Mucosa of descending colon (tissue), 3 donors: ENCODE measurements around the gene CDCP1. TPM values are rescaled to one million over a fixed set of nuclear protein-coding genes. Genes with fewer than 3 reads are reported as not detected.

ENCODE experiments used
- ATAC-seq: fragments of 200-7000 bp; cut with Tn5 transposase; one replicate; pipeline ENCODE4 v1.9.1; 2020; ENCODE audit warnings: mild to moderate bottlenecking, moderate library complexity
- DNase-seq, 3 donors: peaks; one replicate each; pipeline ENCODE4 v3.0.0-alpha.2; 2020
- H3K36me3 ChIP-seq: fragments of 200-600 bp; one replicate; pipeline ENCODE4 v1.8.0; 2021; ENCODE audit warnings: low read depth, mild to moderate bottlenecking
- H3K4me1 ChIP-seq: fragments of 200-600 bp; one replicate; pipeline ENCODE4 v1.8.0; 2021; ENCODE audit warnings: low read depth, mild to moderate bottlenecking
- H3K4me3 ChIP-seq: fragments of 200-600 bp; one replicate; pipeline ENCODE4 v1.8.0; 2021; ENCODE audit warnings: mild to moderate bottlenecking
- H3K9me3 ChIP-seq: fragments of 200-600 bp; one replicate; pipeline ENCODE4 v1.8.0; 2021; ENCODE audit warnings: mild to moderate bottlenecking
- intact Hi-C, 2 donors: fragments of 100-400 bp; cut with DNase I in 1 of 2; cut with micrococcal nuclease in 1 of 2; formaldehyde crosslinking; loops; one replicate each; pipeline versions ENCODE4 v1.11.0 to v1.11.1; 2022; cut with DNase I, micrococcal nuclease
- total RNA-seq, 3 donors: library from RNA; stranded (reverse); fragmentation: NEBNext Ultra II Directional in 2 of 3; extraction: Animal tissue kit (Norgen Biotek cat#: 25700) in 2 of 3; gene quantifications; one replicate each; pipeline versions ENCODE4 v1.2.1 to v1.2.4, GENCODE V29; 2021 to 2023
- TF ChIP-seq, protein P1 (sequence below): fragments of 200-600 bp; IDR thresholded peaks from one replicate; pipeline ENCODE4 v1.8.0; 2022; ENCODE audit warnings: antibody characterized with exemption, mild to moderate bottlenecking
- donor health status: DM: no; HTN: no; CAD: no; lungs with moderate emphysema.
- donor health status: DM: no; HTN: no; CAD: no.
- donor health status: DM: no; HTN: yes; CAD: no.

CDCP1 gene
- total RNA-seq, 3 donors from 2014 or later: 57.6 to 111 (median 87.5) TPM

- H3K36me3 ChIP-seq: no peaks in the 10 kb centered on the region
- TF ChIP-seq, protein P1, sequence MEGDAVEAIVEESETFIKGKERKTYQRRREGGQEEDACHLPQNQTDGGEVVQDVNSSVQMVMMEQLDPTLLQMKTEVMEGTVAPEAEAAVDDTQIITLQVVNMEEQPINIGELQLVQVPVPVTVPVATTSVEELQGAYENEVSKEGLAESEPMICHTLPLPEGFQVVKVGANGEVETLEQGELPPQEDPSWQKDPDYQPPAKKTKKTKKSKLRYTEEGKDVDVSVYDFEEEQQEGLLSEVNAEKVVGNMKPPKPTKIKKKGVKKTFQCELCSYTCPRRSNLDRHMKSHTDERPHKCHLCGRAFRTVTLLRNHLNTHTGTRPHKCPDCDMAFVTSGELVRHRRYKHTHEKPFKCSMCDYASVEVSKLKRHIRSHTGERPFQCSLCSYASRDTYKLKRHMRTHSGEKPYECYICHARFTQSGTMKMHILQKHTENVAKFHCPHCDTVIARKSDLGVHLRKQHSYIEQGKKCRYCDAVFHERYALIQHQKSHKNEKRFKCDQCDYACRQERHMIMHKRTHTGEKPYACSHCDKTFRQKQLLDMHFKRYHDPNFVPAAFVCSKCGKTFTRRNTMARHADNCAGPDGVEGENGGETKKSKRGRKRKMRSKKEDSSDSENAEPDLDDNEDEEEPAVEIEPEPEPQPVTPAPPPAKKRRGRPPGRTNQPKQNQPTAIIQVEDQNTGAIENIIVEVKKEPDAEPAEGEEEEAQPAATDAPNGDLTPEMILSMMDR: no peak
- H3K9me3 ChIP-seq: no peaks in the 10 kb centered on the region
- intact Hi-C loops: no loop called here
- ATAC-seq: no peak
- H3K4me1 ChIP-seq: peaks cover 17% of the 10 kb centered on the region
- H3K4me3 ChIP-seq: no peak overlapping the region
- DNase-seq: peak in 1 of 3 donors; percentile 27
Measured at GRCh38 chr3:45183872-45184262, 37.7 kb upstream of the CDCP1 start.

DNA sequence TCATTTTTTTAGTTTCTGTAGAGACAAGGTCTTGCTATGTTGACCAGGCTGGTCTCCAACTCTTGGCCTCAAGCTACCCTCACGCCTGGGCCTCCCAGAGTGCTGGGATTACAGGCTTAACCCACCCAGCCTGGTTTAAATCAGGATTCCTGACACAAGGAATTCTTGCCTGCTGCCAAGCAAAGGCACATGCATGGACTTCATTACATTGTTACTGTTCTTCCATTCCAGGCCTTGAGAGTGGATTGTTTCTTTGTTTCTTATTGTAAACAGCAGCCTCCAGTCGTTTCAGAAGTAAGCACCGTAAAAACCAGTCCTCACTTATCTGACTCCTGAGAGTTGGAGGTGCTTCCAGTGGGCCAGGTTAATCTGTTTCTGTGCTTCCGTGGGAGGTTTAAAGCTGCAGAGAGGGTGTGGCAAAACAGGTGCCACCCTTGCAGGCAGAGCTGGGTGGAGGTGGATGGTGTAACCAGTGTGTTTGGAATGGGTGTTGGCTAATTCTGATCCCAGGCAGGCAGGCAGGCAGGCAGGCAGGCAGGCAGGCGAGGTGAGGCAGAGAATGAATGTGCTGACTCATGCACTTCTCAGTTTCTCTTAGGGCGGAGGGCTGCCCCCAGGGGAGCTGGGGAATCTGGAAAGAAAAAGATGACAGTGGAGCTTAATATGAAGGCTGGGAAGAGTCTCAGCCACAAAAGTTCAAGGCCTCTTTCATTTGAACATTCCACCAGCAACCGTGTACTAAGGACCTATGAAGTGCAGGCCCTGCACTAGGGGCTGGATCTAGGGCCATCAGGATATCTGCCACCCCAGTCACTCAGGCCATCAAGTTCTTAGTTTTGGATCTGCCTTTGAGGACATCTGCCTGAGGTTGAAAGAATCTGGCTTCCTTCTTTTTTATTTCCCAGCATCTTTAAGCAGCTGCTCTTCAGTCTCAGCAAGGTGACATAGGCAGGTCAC, 37.0 kb upstream of the CDCP1 start:
- peaks cover 24% of the 10 kb centered on the region for H3K4me1 ChIP-seq
- H3K9me3 ChIP-seq: no peaks in the 10 kb centered on the region
- no peaks in the 10 kb centered on the region for H3K36me3 ChIP-seq
- ATAC-seq (peak; percentile 97), DNase-seq (peak; percentile 76 to 80 (median 79))
- H3K4me3 ChIP-seq: no peak overlapping the region
- intact Hi-C loops: no loop called here
- TF ChIP-seq, protein P1: no peak

- H3K4me1 ChIP-seq: peaks cover 24% of the 10 kb centered on the region
- no peak overlapping the region for H3K4me3 ChIP-seq
- H3K9me3 ChIP-seq: no peaks in the 10 kb centered on the region
- H3K36me3 ChIP-seq: no peaks in the 10 kb centered on the region
- intact Hi-C loops: no loop called here
- DNase-seq (no peak), ATAC-seq (no peak)
- TF ChIP-seq, protein P1: no peak
Measured at GRCh38 chr3:45181496-45181895, 35.3 kb upstream of the CDCP1 start.

DNA sequence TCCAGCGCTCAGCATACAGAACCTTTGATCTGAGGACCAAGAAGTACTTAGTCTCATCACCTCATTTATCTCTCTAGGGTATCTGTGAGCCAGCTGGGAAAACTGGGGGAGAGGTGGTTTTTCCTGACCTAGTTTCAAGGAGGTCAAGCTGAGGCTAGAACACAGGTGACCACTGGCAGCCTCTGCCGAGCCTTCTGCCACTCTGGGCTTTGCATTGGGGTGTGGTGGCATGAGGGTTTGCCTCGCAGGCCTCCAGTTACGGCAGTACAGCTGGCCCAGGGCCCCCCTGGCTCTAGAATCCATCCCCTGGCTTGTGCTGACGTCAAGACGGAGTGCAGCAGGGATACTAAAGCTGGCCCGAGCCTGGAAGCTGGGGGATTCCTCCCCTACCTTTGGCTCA, 34.7 kb upstream of the CDCP1 start:
- intact Hi-C loops: no loop called here
- no peak for DNase-seq
- H3K4me1 ChIP-seq: peaks cover 24% of the 10 kb centered on the region
- TF ChIP-seq, protein P1: no peak
- no peak overlapping the region for H3K4me3 ChIP-seq
- ATAC-seq: no peak
- H3K36me3 ChIP-seq: no peaks in the 10 kb centered on the region
- no peaks in the 10 kb centered on the region for H3K9me3 ChIP-seq

GRCh38 chr3:45180051-45180450, 33.9 kb upstream of the CDCP1 start:
- H3K4me3 ChIP-seq: no peak overlapping the region
- intact Hi-C loops: no loop called here
- no peaks in the 10 kb centered on the region for H3K9me3 ChIP-seq
- TF ChIP-seq, protein P1: no peak
- DNase-seq (no peak), ATAC-seq (no peak)
- peaks cover 24% of the 10 kb centered on the region for H3K4me1 ChIP-seq
- H3K36me3 ChIP-seq: no peaks in the 10 kb centered on the region
